ENCODE measurements around the gene GFRA1. TPM values are rescaled to one million over a fixed set of nuclear protein-coding genes. Genes with fewer than 3 reads are reported as not detected.
"Not testable (repeated sequence)": the region's sequence is repeated elsewhere in the genome, so short reads cannot be mapped to it uniquely, and the experiment has no call there.

GFRA1 gene
- total RNA-seq, 4 donors from 2014 or later, result 2.6 to 75.1 (median 48.0) TPM

- intact Hi-C loops (cut with DNase I; ENCODE audit: low total_unique reads), result no loop called here
- no peak for DNase-seq
- Histone ChIP-seq H3K36me3 (no peaks in the 10 kb centered on the region), H3K4me3 (no peak overlapping the region), H3K4me1 (no peaks in the 10 kb centered on the region), H3K27me3 (no peaks in the 10 kb centered on the region), H3K9me3 (no peaks in the 10 kb centered on the region), H3K27ac (no peak overlapping the region)
- TF ChIP-seq CTCF (IDR thresholded peaks at IDR 0.05), result no peak
- TF ChIP-seq POLR2A (IDR thresholded peaks at IDR 0.05), result no peak
Measured at GRCh38 chr10:116043304-116043703, 229.7 kb downstream of the GFRA1 start.

GRCh38 chr10:116041948-116042347, 231.1 kb downstream of the GFRA1 start:
- Histone ChIP-seq H3K27ac (no peak overlapping the region), H3K27me3 (no peaks in the 10 kb centered on the region), H3K36me3 (no peaks in the 10 kb centered on the region), H3K9me3 (no peaks in the 10 kb centered on the region), H3K4me1 (no peaks in the 10 kb centered on the region), H3K4me3 (no peak overlapping the region)
- no peak for DNase-seq
- TF ChIP-seq POLR2A (IDR thresholded peaks at IDR 0.05), result no peak
- intact Hi-C loops (cut with DNase I; ENCODE audit: low total_unique reads), result no loop called here

- TF ChIP-seq CTCF (IDR thresholded peaks at IDR 0.05), result no peak
- no peak for TF ChIP-seq POLR2A (IDR thresholded peaks at IDR 0.05)
- intact Hi-C loops (cut with DNase I; ENCODE audit: low total_unique reads), result no loop called here
- no peaks in the 10 kb centered on the region for H3K27me3 ChIP-seq
- no peaks in the 10 kb centered on the region for H3K9me3 ChIP-seq
- no peak for DNase-seq
- H3K27ac ChIP-seq, result no peak overlapping the region
- H3K4me3 ChIP-seq, result no peak overlapping the region
- H3K36me3 ChIP-seq, result no peaks in the 10 kb centered on the region
- no peaks in the 10 kb centered on the region for H3K4me1 ChIP-seq
Measured at GRCh38 chr10:116039612-116040011, 233.4 kb downstream of the GFRA1 start.

GRCh38 chr10:116038259-116038658, 234.7 kb downstream of the GFRA1 start:
- Histone ChIP-seq H3K27ac (no peak overlapping the region), H3K9me3 (peaks cover 0 to 3% of the 10 kb centered on the region in 2 donors), H3K4me3 (no peak overlapping the region), H3K36me3 (no peaks in the 10 kb centered on the region), H3K27me3 (no peaks in the 10 kb centered on the region), H3K4me1 (no peaks in the 10 kb centered on the region)
- peak; percentile 51 to 54 for DNase-seq
- TF ChIP-seq POLR2A (IDR thresholded peaks at IDR 0.05), result no peak
- no peak for TF ChIP-seq CTCF (IDR thresholded peaks at IDR 0.05)
- intact Hi-C loops (cut with DNase I; ENCODE audit: low total_unique reads), result no loop called here

GRCh38 chr10:116035406-116035805, 237.6 kb downstream of the GFRA1 start:
- H3K4me3 ChIP-seq; H3K27ac ChIP-seq; H3K27me3 ChIP-seq; H3K9me3 ChIP-seq; H3K4me1 ChIP-seq; H3K36me3 ChIP-seq; DNase-seq; intact Hi-C loops (cut with DNase I; ENCODE audit: low total_unique reads): not testable (repeated sequence)

- Histone ChIP-seq H3K4me1 (no peaks in the 10 kb centered on the region), H3K27me3 (no peaks in the 10 kb centered on the region), H3K36me3 (no peaks in the 10 kb centered on the region), H3K9me3 (peaks cover 0 to 5% of the 10 kb centered on the region in 2 donors), H3K4me3 (no peak overlapping the region), H3K27ac (no peak overlapping the region)
- TF ChIP-seq CTCF (IDR thresholded peaks at IDR 0.05) (no peak), POLR2A (IDR thresholded peaks at IDR 0.05) (no peak)
- intact Hi-C loops (cut with DNase I; ENCODE audit: low total_unique reads), result no loop called here
- DNase-seq, result no peak
Measured at GRCh38 chr10:116030576-116030975, 242.4 kb downstream of the GFRA1 start.
